Endodermal cell (in vitro differentiated cells): ENCODE measurements around the gene PCYOX1L. TPM values are rescaled to one million over a fixed set of nuclear protein-coding genes. Genes with fewer than 3 reads are reported as not detected.

ENCODE experiments used
- DNase-seq: peaks from one replicate; pipeline ENCODE4 v3.0.0-alpha.2; 2017
- H3K27ac ChIP-seq: 2 replicates; pipeline ENCODE4 v1.5.1; 2013; ENCODE audit warnings: mild to moderate bottlenecking, low read depth, low read length, moderate library complexity
- H3K27me3 ChIP-seq: 2 replicates; pipeline ENCODE4 v1.6.1; 2013; ENCODE audit warnings: mild to moderate bottlenecking, low read length, moderate library complexity; ENCODE audit not compliant: insufficient read depth, control insufficient read depth, poor library complexity, severe bottlenecking
- H3K36me3 ChIP-seq: 2 replicates; pipeline ENCODE4 v1.7.0; 2013; ENCODE audit warnings: mild to moderate bottlenecking, low read length, moderate library complexity; ENCODE audit not compliant: control insufficient read depth, insufficient read depth
- H3K4me1 ChIP-seq: one replicate; pipeline ENCODE4 v1.7.0; 2013; ENCODE audit warnings: low read length; ENCODE audit not compliant: control insufficient read depth, insufficient read depth
- H3K4me3 ChIP-seq: 2 replicates; pipeline ENCODE4 v1.5.1; 2013; ENCODE audit warnings: mild to moderate bottlenecking, low read length, moderate library complexity
- H3K9ac ChIP-seq: 2 replicates; pipeline ENCODE4 v1.6.1; 2013; ENCODE audit warnings: mild to moderate bottlenecking, low read length, moderate library complexity; ENCODE audit not compliant: poor library complexity, severe bottlenecking; ENCODE audit errors: extremely low read depth
- H3K9me3 ChIP-seq: 2 replicates; pipeline ENCODE4 v1.6.1; 2013; ENCODE audit warnings: mild to moderate bottlenecking, low read length, moderate library complexity; ENCODE audit not compliant: control insufficient read depth
- H3K27ac Mint-ChIP-seq: 2 replicates; pipeline ENCODE4 v1.8.0; 2020; ENCODE audit warnings: mixed read lengths
- H3K27me3 Mint-ChIP-seq: 2 replicates; pipeline ENCODE4 v1.8.0; 2021; ENCODE audit warnings: mild to moderate bottlenecking, mixed read lengths; ENCODE audit not compliant: insufficient read depth
- H3K36me3 Mint-ChIP-seq: 2 replicates; pipeline ENCODE4 v1.8.0; 2020; ENCODE audit warnings: low read depth, mixed read lengths
- H3K4me1 Mint-ChIP-seq: 2 replicates; pipeline ENCODE4 v1.8.0; 2020; ENCODE audit warnings: mixed read lengths
- H3K4me3 Mint-ChIP-seq: 2 replicates; pipeline ENCODE4 v1.8.0; 2020; ENCODE audit warnings: mild to moderate bottlenecking, moderate library complexity, mixed read lengths
- H3K9me3 Mint-ChIP-seq: 2 replicates; pipeline ENCODE4 v1.8.0; 2020; ENCODE audit warnings: mild to moderate bottlenecking, mixed read lengths
- CTCF ChIP-seq: fragments of 200-600 bp; sonication (generic); conservative IDR thresholded peaks from 2 replicates; pipeline ENCODE4 v1.5.0; 2021; ENCODE audit warnings: antibody characterized with exemption, mild to moderate bottlenecking
- whole genome bisulfite sequencing, 2 experiments: methylation state at CpG; one replicate each; pipeline versions ENCODE4 v1.1.5 to v1.1.7; 2013; ENCODE audit warnings: missing lambda C conversion rate in 2 of 2, mixed read lengths in 1 of 2; ENCODE audit not compliant: insufficient coverage in 1 of 2, insufficient read length in 1 of 2; 5-methylcytosine and 5-hydroxymethylcytosine counted together
- total RNA-seq, 2 donors: library from RNA; stranded (reverse); fragmentation: NEBNext Ultra II Directional in 1 of 2; extraction: Animal tissue kit (Norgen Biotek cat#: 25700) in 1 of 2; gene quantifications; 2 replicates in 1 of 2; 3 replicates in 1 of 2; pipeline ENCODE4 v1.2.1, GENCODE V29; 2021

The PCYOX1L gene
- total RNA-seq, 2 donors from 2014 or later = 11.1 to 11.7 TPM

GRCh38 chr5:149381986-149382338, 24.1 kb downstream of the PCYOX1L start:
- no peaks in the 10 kb centered on the region for H3K27me3 Mint-ChIP-seq

GRCh38 chr5:149382517-149383220, 24.8 kb downstream of the PCYOX1L start:
- no peak for TF ChIP-seq CTCF
- Mint-ChIP-seq H3K9me3 (no peaks in the 10 kb centered on the region), H3K4me1 (peaks cover 18% of the 10 kb centered on the region), H3K36me3 (no peaks in the 10 kb centered on the region), H3K4me3 (no peak overlapping the region), H3K27me3 (no peaks in the 10 kb centered on the region), H3K27ac (no peak overlapping the region)
- DNase-seq = no peak
- Histone ChIP-seq H3K9me3 (no peaks in the 10 kb centered on the region), H3K27me3 (no peaks in the 10 kb centered on the region), H3K36me3 (no peaks in the 10 kb centered on the region), H3K4me1 (peaks cover 6% of the 10 kb centered on the region), H3K4me3 (no peak overlapping the region), H3K27ac (no peak overlapping the region), H3K9ac (no peak overlapping the region)
- WGBS, 2 experiments = 91 to 96% methylated on average over 7 to 12 of the region's 12 CpGs

More at GRCh38 chr5:149381986-149382338, 24.1 kb downstream of the PCYOX1L start:
- H3K9me3 ChIP-seq = no peaks in the 10 kb centered on the region
- no peaks in the 10 kb centered on the region for H3K27me3 ChIP-seq
- TF ChIP-seq CTCF = peak; percentile 96
- H3K36me3 Mint-ChIP-seq = no peaks in the 10 kb centered on the region
- H3K27ac ChIP-seq = no peak overlapping the region
- no peaks in the 10 kb centered on the region for H3K36me3 ChIP-seq
- H3K27ac Mint-ChIP-seq = no peak overlapping the region
- no peaks in the 10 kb centered on the region for H3K9me3 Mint-ChIP-seq
- WGBS, 2 experiments = 46 to 65% methylated on average over 6 to 16 of the region's 16 CpGs
- DNase-seq = peak; percentile 97
- H3K4me3 ChIP-seq = no peak overlapping the region
- H3K4me1 Mint-ChIP-seq = peaks cover 18% of the 10 kb centered on the region
- H3K9ac ChIP-seq = no peak overlapping the region
- H3K4me1 ChIP-seq = peaks cover 6% of the 10 kb centered on the region
- H3K4me3 Mint-ChIP-seq = no peak overlapping the region

DNA sequence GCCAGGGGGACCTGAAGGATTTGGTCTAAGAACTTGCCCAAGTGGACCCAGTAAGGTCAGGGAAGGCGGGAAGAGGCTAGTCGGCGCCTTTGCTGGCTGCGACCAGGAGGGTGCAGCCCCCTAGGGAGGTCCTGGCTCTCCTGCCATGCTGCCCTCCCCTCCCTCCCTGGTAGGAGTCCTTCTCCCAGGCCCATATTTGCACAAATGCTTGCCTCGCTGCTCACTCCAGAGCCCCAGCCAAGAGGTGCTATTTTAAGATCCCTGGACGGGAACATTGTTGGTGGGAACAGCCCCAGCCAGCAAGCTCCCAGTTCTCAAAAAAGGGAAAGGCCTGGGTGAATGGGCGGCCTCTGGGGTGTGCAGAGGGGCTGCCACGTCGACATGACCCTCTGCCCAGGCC, 25.6 kb downstream of the PCYOX1L start:
- Mint-ChIP-seq H3K36me3 (no peaks in the 10 kb centered on the region), H3K9me3 (peaks cover 4% of the 10 kb centered on the region), H3K27ac (no peak overlapping the region), H3K4me1 (peaks cover 18% of the 10 kb centered on the region), H3K4me3 (no peak overlapping the region), H3K27me3 (no peaks in the 10 kb centered on the region)
- Histone ChIP-seq H3K4me1 (peaks cover 6% of the 10 kb centered on the region), H3K27ac (no peak overlapping the region), H3K27me3 (no peaks in the 10 kb centered on the region), H3K9ac (no peak overlapping the region), H3K36me3 (no peaks in the 10 kb centered on the region), H3K9me3 (peaks cover 7% of the 10 kb centered on the region), H3K4me3 (no peak overlapping the region)
- 92 to 100% methylated on average over 4 to 9 of the region's 9 CpGs for WGBS, 2 experiments
- no peak for TF ChIP-seq CTCF
- no peak for DNase-seq
